GM12878 (cell line): Measurements from ENCODE around the gene SSBP4.

ENCODE experiments used
- CHD1 ChIP-seq: IDR thresholded peaks from 2 replicates; pipeline ENCODE4 v1.6.1; 2012; ENCODE audit warnings: low read depth, low read length, improper control_type of control experiment
- CHD4 ChIP-seq: fragments of 200-600 bp; sonication (generic); IDR thresholded peaks from 2 replicates; pipeline ENCODE4 v1.6.1; 2016; ENCODE audit warnings: mild to moderate bottlenecking
- CTCF ChIP-seq, 3 experiments: IDR thresholded peaks in 2 of 3; conservative IDR thresholded peaks in 1 of 3; 2 replicates each; pipeline ENCODE4 v1.5.1; 2011; ENCODE audit warnings: low read depth in 3 of 3, low read length in 3 of 3, mild to moderate bottlenecking in 3 of 3, control low read depth in 2 of 3, moderate library complexity in 2 of 3, inconsistent platforms in 1 of 3, mixed read lengths in 1 of 3; ENCODE audit not compliant: control insufficient read depth in 2 of 3, insufficient read depth in 1 of 3; ENCODE audit errors: extremely low read depth in 1 of 3
- EZH2 ChIP-seq: IDR thresholded peaks from 2 replicates; pipeline ENCODE4 v1.6.1; 2012; ENCODE audit warnings: low read depth, mild to moderate bottlenecking, control low read depth, inconsistent platforms, low read length, borderline replicate concordance; ENCODE audit not compliant: control insufficient read depth
- MYC ChIP-seq: IDR thresholded peaks from 2 replicates; pipeline ENCODE4 v1.6.1; 2011; ENCODE audit warnings: mild to moderate bottlenecking, low read length, moderate library complexity, inconsistent platforms; ENCODE audit not compliant: insufficient read depth, insufficient replicate concordance, insufficient read length, severe bottlenecking
- POLR2AphosphoS5 ChIP-seq: IDR thresholded peaks from 2 replicates; pipeline ENCODE4 v1.6.1; 2011; ENCODE audit warnings: mild to moderate bottlenecking, low read length, inconsistent platforms

GRCh38 chr19:18446811-18447359, 27.7 kb downstream of the SSBP4 start:
- no peak for TF ChIP-seq CHD4
- no peak for TF ChIP-seq EZH2
- no peak for TF ChIP-seq CTCF (IDR thresholded peaks at IDR 0.05 in 2 of 3, conservative IDR thresholded peaks at IDR 0.05 in 1 of 3; ENCODE audit: control insufficient read depth in 2 of 3, extremely low read depth in 1 of 3, insufficient read depth in 1 of 3, low read depth in 3 of 3, low read length in 3 of 3)
- no peak for TF ChIP-seq MYC
- no peak for TF ChIP-seq POLR2AphosphoS5
- no peak for TF ChIP-seq CHD1
